NB4 (cell line): ENCODE data around the gene SLC35E1.

Experiments used
- DNase-seq: peaks from one replicate; pipeline ENCODE4 v3.0.0; 2010; ENCODE audit warnings: low read depth
- H3K4me3 ChIP-seq: one replicate; pipeline ENCODE4 v1.5.1; 2011; ENCODE audit warnings: mild to moderate bottlenecking, low read depth, low read length, moderate library complexity
- MYC ChIP-seq: IDR thresholded peaks from 2 replicates; pipeline ENCODE4 v1.6.1; 2011; ENCODE audit warnings: low read depth, low read length
- POLR2A ChIP-seq: IDR thresholded peaks from 2 replicates; pipeline ENCODE4 v1.6.1; 2011; ENCODE audit warnings: mild to moderate bottlenecking; ENCODE audit not compliant: insufficient read length; ENCODE audit errors: extremely low read depth
- TF ChIP-seq, protein P1 (sequence below): IDR thresholded peaks from one replicate; pipeline ENCODE4 v1.5.1; 2012; ENCODE audit warnings: low read depth, low read length
- TF ChIP-seq, protein P2 (sequence below): IDR thresholded peaks from 2 replicates; pipeline ENCODE4 v1.6.1; 2011; ENCODE audit warnings: low read depth, low read length

SLC35E1 gene

DNA sequence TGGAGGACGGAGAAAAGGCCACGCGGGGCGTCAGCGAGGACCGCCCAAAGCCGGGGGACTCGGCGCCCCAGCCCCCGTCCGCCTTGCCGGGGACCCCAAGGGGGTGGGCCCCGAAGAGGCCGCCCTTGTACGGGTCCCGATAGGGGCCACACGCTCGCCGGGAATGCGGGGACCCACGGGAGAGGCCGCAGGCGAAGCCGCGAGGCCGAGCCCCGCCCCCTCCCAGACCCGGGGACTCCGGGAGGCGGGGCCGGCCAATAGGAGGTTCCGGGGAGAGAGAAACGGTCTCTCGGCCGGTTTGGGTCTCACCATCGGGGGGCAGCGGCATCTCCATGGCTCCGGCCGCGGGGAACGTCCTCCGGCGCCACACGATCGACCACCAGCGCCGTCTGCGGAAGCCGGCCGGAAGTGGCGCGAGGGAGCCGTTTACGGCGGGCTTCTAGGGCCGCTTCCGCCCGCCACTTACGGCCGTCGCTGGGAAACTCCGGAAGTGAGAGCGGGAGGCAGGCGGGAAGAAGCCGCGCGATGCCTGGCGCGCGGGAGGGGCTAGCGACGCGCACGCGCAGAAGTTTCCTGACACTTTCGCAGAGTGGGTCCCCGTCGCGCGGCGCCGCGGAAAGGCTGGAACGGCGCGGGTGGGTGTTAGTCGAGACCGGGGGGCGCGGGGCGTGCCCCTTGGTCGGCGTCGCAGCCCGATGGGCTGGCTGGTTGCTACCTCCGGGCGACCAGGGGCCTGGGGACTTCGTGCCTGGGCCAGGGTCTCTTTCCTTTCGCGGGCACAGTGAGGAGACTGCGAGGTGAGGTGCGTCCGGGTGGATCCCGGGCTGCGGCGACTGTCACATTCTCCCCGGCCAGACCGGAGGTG, 29.9 kb downstream of the SLC35E1 start, which contains the start of gene CHERP:
Gene CHERP, minus strand, starts transcription at position 393 of the 865 bp plus-strand sequence. Its CDS starts 59 bp downstream, at position 334.
- peak within 1 kb of the TSS; percentile 97 for H3K4me3 ChIP-seq
- TF ChIP-seq, protein P1, sequence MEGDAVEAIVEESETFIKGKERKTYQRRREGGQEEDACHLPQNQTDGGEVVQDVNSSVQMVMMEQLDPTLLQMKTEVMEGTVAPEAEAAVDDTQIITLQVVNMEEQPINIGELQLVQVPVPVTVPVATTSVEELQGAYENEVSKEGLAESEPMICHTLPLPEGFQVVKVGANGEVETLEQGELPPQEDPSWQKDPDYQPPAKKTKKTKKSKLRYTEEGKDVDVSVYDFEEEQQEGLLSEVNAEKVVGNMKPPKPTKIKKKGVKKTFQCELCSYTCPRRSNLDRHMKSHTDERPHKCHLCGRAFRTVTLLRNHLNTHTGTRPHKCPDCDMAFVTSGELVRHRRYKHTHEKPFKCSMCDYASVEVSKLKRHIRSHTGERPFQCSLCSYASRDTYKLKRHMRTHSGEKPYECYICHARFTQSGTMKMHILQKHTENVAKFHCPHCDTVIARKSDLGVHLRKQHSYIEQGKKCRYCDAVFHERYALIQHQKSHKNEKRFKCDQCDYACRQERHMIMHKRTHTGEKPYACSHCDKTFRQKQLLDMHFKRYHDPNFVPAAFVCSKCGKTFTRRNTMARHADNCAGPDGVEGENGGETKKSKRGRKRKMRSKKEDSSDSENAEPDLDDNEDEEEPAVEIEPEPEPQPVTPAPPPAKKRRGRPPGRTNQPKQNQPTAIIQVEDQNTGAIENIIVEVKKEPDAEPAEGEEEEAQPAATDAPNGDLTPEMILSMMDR, result no peak
- TF ChIP-seq MYC (peak; percentile 73), POLR2A (peak; percentile 96)
- TF ChIP-seq, protein P2, sequence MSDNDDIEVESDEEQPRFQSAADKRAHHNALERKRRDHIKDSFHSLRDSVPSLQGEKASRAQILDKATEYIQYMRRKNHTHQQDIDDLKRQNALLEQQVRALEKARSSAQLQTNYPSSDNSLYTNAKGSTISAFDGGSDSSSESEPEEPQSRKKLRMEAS, result peak; percentile 50
- DNase-seq, result peak; percentile 95

DNA sequence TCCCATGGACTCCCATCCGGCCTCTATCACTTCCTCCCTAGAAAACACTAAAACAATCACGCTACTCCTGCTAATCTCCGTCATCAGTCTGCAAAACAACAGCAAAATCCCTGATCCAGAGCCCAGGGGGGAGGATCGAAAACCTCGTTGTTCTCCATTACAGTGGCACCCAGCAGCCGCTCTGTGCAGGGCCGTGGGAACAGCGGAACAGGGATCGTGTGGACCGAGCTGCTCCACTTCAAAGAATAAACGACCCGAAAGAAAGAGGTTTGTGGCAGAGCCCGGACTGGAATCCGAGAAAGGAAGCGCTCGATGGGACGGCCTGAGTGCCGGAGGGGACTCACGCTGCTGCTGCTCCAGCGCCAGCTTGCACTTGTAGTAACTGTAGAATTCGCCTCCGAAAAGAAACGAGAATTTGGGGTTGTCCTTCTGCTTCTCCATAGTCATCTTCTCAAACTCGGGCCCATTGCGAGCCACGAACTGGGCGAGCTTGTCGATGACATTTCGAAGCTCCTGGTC, 30.6 kb downstream of the SLC35E1 start:
- peak overlapping the region; percentile 97 for H3K4me3 ChIP-seq
- TF ChIP-seq, protein P2, result no peak
- no peak for TF ChIP-seq MYC
- TF ChIP-seq, protein P1, result no peak
- no peak for DNase-seq

DNA sequence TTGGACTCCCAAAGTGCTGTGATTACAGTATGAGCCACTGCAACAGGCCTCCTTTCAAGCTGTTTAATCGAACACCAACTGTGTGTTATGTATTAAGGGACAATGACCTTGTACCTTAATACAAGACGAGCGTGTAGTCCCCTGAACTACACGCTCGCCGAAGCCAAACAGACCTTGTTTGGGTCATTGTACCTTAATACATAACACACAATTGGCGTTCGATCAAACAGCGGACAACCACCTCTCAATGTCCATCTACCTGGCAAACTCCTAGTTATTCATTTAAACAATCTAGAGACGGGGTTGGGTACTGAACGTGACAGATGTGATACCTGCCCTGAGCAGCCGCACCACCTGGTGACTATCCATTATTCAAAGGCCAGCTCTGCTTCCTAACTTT, 31.3 kb downstream of the SLC35E1 start:
- H3K4me3 ChIP-seq, result peak overlapping the region; percentile 97
- TF ChIP-seq MYC, result no peak
- TF ChIP-seq POLR2A, result no peak
- TF ChIP-seq, protein P1, result no peak
- TF ChIP-seq, protein P2, result no peak
- DNase-seq, result no peak

DNA sequence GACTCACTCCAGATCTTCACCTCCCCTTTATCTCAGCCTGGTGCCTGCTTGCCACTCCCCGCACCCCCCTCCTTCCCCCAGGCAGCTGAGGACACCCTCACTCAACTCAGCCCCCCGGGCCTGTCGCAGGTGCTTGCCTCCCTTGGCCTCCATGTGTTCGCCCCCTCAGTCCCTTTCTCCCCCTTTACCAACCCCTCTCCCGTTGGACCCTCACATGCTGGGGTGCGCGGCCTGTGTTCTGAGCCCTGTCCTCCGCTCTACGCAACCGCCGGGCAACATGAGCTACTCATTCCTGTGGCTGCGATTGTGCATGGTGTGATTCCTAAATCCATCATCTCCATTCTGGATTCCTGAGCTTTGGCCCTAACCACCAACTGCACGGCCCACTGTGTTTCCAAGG, 35.1 kb downstream of the SLC35E1 start:
- H3K4me3 ChIP-seq, result no peak overlapping the region
- TF ChIP-seq, protein P1, result no peak
- TF ChIP-seq MYC (no peak), POLR2A (no peak)
- TF ChIP-seq, protein P2, result no peak
- no peak for DNase-seq

DNA sequence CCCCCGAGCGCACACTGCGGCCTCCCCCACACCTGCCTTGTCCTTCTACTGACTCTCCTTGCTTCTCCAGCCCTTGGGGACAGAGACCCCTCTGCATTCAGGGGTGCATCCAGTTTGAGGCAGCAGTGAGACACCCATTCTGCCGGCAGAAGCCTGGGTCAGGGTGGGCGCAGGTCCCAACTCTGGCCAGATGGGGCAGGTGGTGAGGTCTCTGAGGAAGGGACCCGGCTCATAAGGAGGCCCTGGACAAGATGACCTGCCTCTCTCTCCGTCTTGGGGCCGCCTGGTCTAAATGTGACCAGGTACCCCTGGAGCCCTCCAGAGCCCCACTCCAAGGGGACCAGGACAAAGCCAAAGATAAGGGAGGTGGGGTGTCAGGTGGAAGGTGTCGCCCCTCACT, 36.1 kb downstream of the SLC35E1 start:
- H3K4me3 ChIP-seq, result no peak overlapping the region
- TF ChIP-seq POLR2A (no peak), MYC (no peak)
- TF ChIP-seq, protein P2, result no peak
- TF ChIP-seq, protein P1, result no peak
- DNase-seq, result no peak
